Endothelial cell of umbilical vein (primary cell): ENCODE measurements around the gene BCL11A. TPM values are rescaled to one million over a fixed set of nuclear protein-coding genes. Genes with fewer than 3 reads are reported as not detected.

Experiments
- BruUV-seq: library from RNA; stranded (reverse); fragments of 400-500 nt; replicated peaks from 2 replicates; lab custom pipeline; 2021; lab: Mats Ljungman, UMichigan
- CTCF ChIA-PET: fragments of 300-600, 350-600 bp; sonication (Branson Sonifier 250); formaldehyde crosslinking; loops from one replicate; lab custom pipeline; 2021; ENCODE audit warnings: antibody characterized with exemption, inconsistent platforms; lab: Charles Lee
- POLR2A ChIA-PET: fragments of 300-600, 350-600 bp; sonication (Branson Sonifier 250); formaldehyde crosslinking; loops from one replicate; lab custom pipeline; 2021; ENCODE audit warnings: antibody characterized with exemption, inconsistent platforms; lab: Charles Lee
- DNase-seq: peaks from one replicate; pipeline ENCODE4 v3.0.0-alpha.2; 2011; ENCODE audit warnings: low read depth, low spot score
- FAIRE-seq: peaks from 2 replicates; lab custom pipeline; 2011; peaks lifted over from hg19 to GRCh38; lab: Jason Lieb, UNC
- H2AFZ ChIP-seq: 2 replicates; pipeline ENCODE4 v1.6.0; 2012; ENCODE audit warnings: low read depth, low read length, control low read depth, inconsistent platforms
- H3K27ac ChIP-seq: 2 replicates; pipeline ENCODE4 v1.5.1; 2011; ENCODE audit warnings: low read depth, mild to moderate bottlenecking, control low read depth, low read length, moderate library complexity; ENCODE audit not compliant: insufficient read depth
- H3K27me3 ChIP-seq, 2 experiments: 2 replicates each; pipeline versions ENCODE4 v1.6.0 to v1.6.1; 2011; ENCODE audit warnings: low read length in 2 of 2, mixed read lengths in 1 of 2; ENCODE audit not compliant: control insufficient read depth in 2 of 2, insufficient read depth in 2 of 2
- H3K36me3 ChIP-seq, 2 experiments: 2 replicates in 1 of 2; 3 replicates in 1 of 2; pipeline ENCODE4 v1.5.1; 2011; ENCODE audit warnings: low read length in 2 of 2, mild to moderate bottlenecking in 1 of 2, moderate library complexity in 1 of 2; ENCODE audit not compliant: control insufficient read depth in 2 of 2, insufficient read depth in 2 of 2; ENCODE audit errors: extremely low read depth in 1 of 2
- H3K4me1 ChIP-seq: 3 replicates; pipeline ENCODE4 v1.5.1; 2011; ENCODE audit warnings: mild to moderate bottlenecking, low read length; ENCODE audit not compliant: control insufficient read depth, insufficient read depth; ENCODE audit errors: extremely low read depth
- H3K4me2 ChIP-seq: 2 replicates; pipeline ENCODE4 v1.6.1; 2011; ENCODE audit warnings: low read length, control low read depth, mixed read lengths; ENCODE audit not compliant: insufficient read depth
- H3K4me3 ChIP-seq, 3 experiments: fragments of 200-600 bp in 1 of 3; sonication (generic), shearing (Covaris generic) in 1 of 3; replicated peaks in 1 of 3; 2 replicates each; pipeline ENCODE4 v1.5.1; 2011 to 2016; ENCODE audit warnings: control low read depth in 3 of 3, low read length in 3 of 3, mild to moderate bottlenecking in 2 of 3, inconsistent platforms in 1 of 3, low read depth in 1 of 3, moderate library complexity in 1 of 3; ENCODE audit not compliant: insufficient read depth in 1 of 3
- H3K79me2 ChIP-seq: 2 replicates; pipeline ENCODE4 v1.6.0; 2012; ENCODE audit warnings: low read length, inconsistent platforms; ENCODE audit not compliant: control insufficient read depth, insufficient read depth
- H3K9ac ChIP-seq: replicated peaks from 2 replicates; pipeline ENCODE3; 2011; ENCODE audit warnings: low read length, control low read depth; ENCODE audit not compliant: insufficient read depth; ENCODE audit errors: extremely low read depth
- H3K9me1 ChIP-seq: replicated peaks from 3 replicates; pipeline ENCODE4 v1.6.0; 2011; ENCODE audit warnings: mild to moderate bottlenecking, low read length; ENCODE audit not compliant: control insufficient read depth, insufficient read depth; ENCODE audit errors: extremely low read depth
- H3K9me3 ChIP-seq: replicated peaks from 2 replicates; pipeline ENCODE4 v1.5.1; 2012; ENCODE audit warnings: low read length, inconsistent platforms; ENCODE audit not compliant: control insufficient read depth, insufficient read depth
- H4K20me1 ChIP-seq: replicated peaks from 2 replicates; pipeline ENCODE3; 2011; ENCODE audit warnings: mild to moderate bottlenecking, low read length; ENCODE audit not compliant: control insufficient read depth, insufficient read depth; ENCODE audit errors: extremely low read depth
- CTCF ChIP-seq, 2 donors: IDR thresholded peaks; 1 replicate in 1 of 2; 2 replicates in 1 of 2; pipeline ENCODE4 v1.5.1; 2011; ENCODE audit warnings: low read length in 2 of 2, mild to moderate bottlenecking in 2 of 2, moderate library complexity in 2 of 2, control low read depth in 1 of 2, inconsistent platforms in 1 of 2, low read depth in 1 of 2; ENCODE audit not compliant: insufficient read depth in 1 of 2; ENCODE audit errors: extremely low read depth in 1 of 2
- FOS ChIP-seq: IDR thresholded peaks from 2 replicates; pipeline ENCODE4 v1.6.1; 2011; ENCODE audit warnings: mild to moderate bottlenecking, low read length, moderate library complexity, borderline replicate concordance; ENCODE audit not compliant: insufficient read depth
- GATA2 ChIP-seq: IDR thresholded peaks from 2 replicates; pipeline ENCODE4 v1.7.0; 2011; ENCODE audit warnings: low read depth, mild to moderate bottlenecking, moderate library complexity, mixed read lengths, low read length; ENCODE audit not compliant: insufficient read length, insufficient read depth
- MYC ChIP-seq: IDR thresholded peaks from one replicate; pipeline ENCODE4 v1.6.1; 2011; ENCODE audit warnings: mild to moderate bottlenecking, low read depth, low read length
- dilution Hi-C: fragments of 300-500 bp; cut with MboI; formaldehyde crosslinking; loops from one replicate; pipeline ENCODE4 v1.15.0; 2019; ENCODE audit warnings: low sequenced_read_pairs; ENCODE audit not compliant: extremely low pct_ligation_motif_present
- intact Hi-C: fragments of 100-400 bp; cut with micrococcal nuclease; formaldehyde crosslinking; loops from one replicate; pipeline ENCODE4 v1.10.0; 2022
- polyA plus RNA-seq, 4 experiments: library from polyadenylated mRNA; depleted of rRNA in 3 of 4; stranded (reverse) in 3 of 4; unstranded in 1 of 4; fragments of >200 nt; gene quantifications; 2 replicates each; pipeline versions ENCODE4 v1.2.1 to v1.2.3, GENCODE V29; 2011 to 2012; ENCODE audit warnings: missing spikeins in 1 of 4
- total RNA-seq: library from RNA; stranded (reverse); gene quantifications from 2 replicates; pipeline ENCODE4 v1.2.3, GENCODE V29; 2021
- TF ChIP-seq, protein P1 (sequence below): IDR thresholded peaks from 2 replicates; pipeline ENCODE4 v1.6.1; 2011; ENCODE audit not compliant: insufficient read depth, insufficient read length

The BCL11A gene
- total and polyA plus RNA-seq, 2 donors (not counting 3 experiments of a cell fraction or from before 2014, with no cell fraction given), result 0.12 to 0.88 TPM

DNA sequence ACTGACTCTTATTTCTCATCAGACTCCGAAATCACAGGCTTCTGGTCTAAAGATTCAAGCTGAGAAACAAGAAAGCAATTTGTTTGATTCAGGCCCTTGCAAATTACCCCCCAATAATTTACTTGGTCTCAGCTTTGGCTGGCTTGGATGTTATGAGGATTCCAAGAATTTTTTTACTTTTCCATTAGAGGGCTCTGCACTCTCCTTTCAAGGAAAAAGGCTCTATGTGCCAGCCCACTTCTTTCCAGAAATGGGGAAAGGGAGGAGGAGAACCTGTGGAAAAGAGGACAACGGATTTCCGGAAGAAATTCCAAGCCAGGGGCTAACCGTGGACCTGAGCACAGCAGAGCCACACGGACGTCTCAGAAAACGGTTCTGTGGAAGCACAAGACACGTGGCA, 44.4 kb downstream of the BCL11A start:
- Histone ChIP-seq H4K20me1 (no peaks in the 10 kb centered on the region), H3K27me3 (no peaks in the 10 kb centered on the region), H3K9me1 (no peaks in the 10 kb centered on the region), H3K9me3 (no peaks in the 10 kb centered on the region), H3K4me3 (no peak overlapping the region), H3K4me2 (no peak overlapping the region), H3K4me1 (no peaks in the 10 kb centered on the region), H3K27ac (no peak overlapping the region), H2AFZ (no peak overlapping the region), H3K36me3 (no peaks in the 10 kb centered on the region), H3K79me2 (no peaks in the 10 kb centered on the region), H3K9ac (no peak overlapping the region)
- no TSS peak for BruUV-seq
- CTCF ChIA-PET, result no interaction called here
- intact Hi-C loops, result no loop called here
- no peak for FAIRE-seq
- TF ChIP-seq, protein P1, sequence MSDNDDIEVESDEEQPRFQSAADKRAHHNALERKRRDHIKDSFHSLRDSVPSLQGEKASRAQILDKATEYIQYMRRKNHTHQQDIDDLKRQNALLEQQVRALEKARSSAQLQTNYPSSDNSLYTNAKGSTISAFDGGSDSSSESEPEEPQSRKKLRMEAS, result no peak
- TF ChIP-seq FOS (no peak), CTCF (IDR thresholded peaks at IDR 0.05; ENCODE audit: extremely low read depth in 1 of 2, insufficient read depth in 1 of 2, low read depth in 1 of 2, low read length in 2 of 2) (no peak), MYC (no peak)
- dilution Hi-C loops, result no loop called here
- no peak for DNase-seq
- POLR2A ChIA-PET, result no interaction called here

DNA sequence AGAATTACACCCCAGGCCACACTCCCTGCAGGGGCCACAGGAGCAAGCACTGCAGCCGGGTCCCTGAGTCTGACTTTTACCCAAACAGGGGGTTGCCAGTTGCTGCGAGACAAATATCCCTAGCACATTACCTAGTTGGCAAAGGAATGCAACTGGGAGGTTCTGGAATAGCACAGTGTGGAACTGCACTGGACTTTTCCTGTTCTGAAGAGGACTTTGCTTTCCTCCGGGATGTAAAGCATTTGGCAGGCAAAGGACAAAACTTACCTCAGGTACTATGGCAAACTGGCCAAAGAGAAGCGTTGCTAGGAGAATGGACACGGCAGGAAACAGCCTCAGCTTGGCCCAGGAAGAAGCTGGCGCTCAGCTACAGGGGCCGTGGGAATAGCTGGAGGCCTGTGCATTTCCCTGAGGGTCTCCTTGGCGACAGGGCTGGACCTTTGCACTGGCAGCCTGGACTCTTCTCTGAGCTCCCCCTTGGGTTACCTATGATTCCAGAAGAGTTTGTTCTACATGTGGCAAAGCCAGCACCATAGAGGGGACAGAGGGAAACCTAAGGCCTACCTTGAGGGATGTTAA, 45.0 kb downstream of the BCL11A start:
- Histone ChIP-seq H3K9me3 (no peaks in the 10 kb centered on the region), H3K4me2 (no peak overlapping the region), H3K27me3 (no peaks in the 10 kb centered on the region), H3K4me3 (no peak overlapping the region), H3K27ac (no peak overlapping the region), H2AFZ (no peak overlapping the region), H4K20me1 (no peaks in the 10 kb centered on the region), H3K36me3 (no peaks in the 10 kb centered on the region), H3K79me2 (no peaks in the 10 kb centered on the region), H3K4me1 (no peaks in the 10 kb centered on the region), H3K9ac (no peak overlapping the region), H3K9me1 (no peaks in the 10 kb centered on the region)
- BruUV-seq, result no TSS peak
- ChIA-PET CTCF (no interaction called here), POLR2A (no interaction called here)
- no peak for TF ChIP-seq GATA2
- intact Hi-C loops, result no loop called here
- dilution Hi-C loops, result no loop called here
- DNase-seq (no peak), FAIRE-seq (no peak)
